Stimulated activated CD8-positive, alpha-beta memory T cell treated with anti-CD3 and anti-CD28 coated beads, Interleukin-7, amount 100 ng/mL, for 48 hours (primary cell): ENCODE data around the gene LMOD1.

ENCODE experiments used
- DNase-seq, 2 donors: peaks; one replicate each; pipeline ENCODE4 v3.0.0-alpha.2; 2020; ENCODE audit warnings: low read depth in 1 of 2; ENCODE audit errors: extremely low read depth in 1 of 2

Gene LMOD1

DNA sequence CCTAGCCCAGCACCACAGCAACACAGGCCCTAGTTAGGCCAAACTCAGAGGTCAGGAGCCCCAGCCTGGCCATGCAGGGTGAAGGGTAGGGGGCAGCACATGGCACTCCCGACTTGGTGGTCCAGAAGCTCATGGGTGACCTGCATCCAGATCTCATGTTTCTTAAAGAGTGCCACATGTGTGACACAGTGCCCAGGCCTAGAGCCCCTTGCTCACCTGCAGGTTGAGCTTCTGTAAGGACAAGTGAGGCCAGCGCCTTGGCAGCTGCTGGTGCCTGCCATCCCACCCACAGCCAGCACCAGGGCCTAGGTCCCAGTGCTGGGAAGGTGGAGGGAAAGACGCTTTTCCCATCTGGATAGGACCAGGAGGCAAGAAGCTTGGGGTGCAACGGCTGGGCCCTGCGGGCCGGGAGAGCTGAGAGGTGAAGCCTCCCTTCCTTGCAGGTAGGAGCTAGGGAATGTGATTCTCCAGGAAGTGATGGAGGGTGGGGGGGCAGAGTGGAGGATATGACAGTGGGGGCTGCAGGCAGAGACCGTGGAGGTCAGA lies 51.2 kb downstream of the LMOD1 start:
- DNase-seq = no peak

DNA sequence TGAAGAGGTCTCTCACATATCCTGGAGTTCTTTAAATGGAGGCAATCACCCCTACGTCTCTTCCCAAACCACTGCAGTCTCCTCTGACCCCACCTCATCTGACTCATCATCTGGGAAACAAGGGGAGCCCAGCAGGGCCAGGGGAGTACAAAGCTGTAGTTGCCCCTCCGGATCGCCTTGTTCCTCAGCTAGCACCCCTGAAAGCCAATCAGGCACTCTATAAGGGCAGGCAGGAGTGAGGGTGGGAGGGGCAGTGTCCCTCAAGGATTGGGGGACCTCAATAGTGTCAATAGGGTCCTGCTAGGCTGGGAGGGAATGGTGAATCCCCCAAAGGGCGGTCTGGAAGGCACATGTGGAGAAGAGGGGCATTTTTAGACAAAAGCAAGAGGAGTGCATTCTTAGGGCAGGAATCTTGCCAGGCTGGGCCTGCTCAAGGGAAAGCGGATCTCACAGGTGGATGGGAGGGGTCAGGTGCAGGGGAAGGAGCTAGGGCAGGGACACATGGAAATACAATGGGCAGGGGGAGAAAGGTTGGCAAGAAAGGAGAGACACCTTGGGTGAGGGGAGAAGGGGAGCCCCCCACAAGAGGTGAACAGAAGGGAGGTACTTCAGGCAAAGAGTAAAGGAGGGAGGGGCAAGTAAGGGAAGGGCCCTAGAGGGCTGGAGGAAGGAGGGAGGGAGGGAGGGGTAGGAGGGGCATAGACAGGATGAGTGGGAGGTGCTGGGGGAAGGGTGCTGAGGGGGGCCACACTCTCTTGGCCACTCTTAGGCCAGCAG lies 51.8 kb downstream of the LMOD1 start:
- DNase-seq = no peak

DNA sequence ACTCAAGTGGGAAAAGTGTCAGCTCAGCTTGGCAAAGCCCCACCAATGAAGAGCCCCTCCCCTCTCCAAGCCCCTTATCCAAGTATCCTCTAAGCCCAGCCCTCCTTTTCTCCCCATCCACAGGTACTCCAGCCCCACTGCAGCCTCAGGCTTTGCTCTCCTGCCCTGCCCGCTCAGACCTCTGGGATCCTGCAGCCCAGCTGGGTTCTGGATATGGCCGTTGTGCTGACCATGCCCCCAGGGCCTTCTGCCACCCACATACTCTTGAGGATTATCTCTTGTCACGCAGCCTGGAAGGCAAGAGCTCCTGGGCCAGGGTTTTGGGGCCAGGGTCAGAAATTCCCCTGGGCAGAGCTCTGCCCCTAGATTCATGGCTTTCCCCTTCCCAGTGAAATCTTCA lies 52.9 kb downstream of the LMOD1 start:
- no peak for DNase-seq

DNA sequence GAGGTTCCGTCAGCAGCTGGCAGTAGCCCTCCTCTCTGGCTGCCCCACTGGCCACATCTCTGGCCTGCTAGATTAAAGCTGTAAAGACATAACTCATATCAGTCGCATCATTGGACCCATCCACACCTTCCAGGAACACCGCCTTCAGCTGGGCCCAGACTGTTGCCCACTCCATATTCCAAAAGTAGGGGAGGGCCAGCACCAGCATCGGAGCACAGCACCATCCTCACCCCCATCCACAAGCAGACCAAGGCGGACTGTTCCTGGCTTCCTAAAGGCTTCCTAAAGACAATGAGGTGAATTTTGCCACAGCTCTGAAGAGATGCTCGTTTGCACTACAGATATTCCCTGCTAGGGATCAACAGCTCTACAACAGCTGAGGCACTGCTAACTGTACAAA lies 54.1 kb downstream of the LMOD1 start:
- DNase-seq = no peak

GRCh38 chr1:201891451-201892045 lies 54.8 kb downstream of the LMOD1 start:
- DNase-seq = no peak

DNA sequence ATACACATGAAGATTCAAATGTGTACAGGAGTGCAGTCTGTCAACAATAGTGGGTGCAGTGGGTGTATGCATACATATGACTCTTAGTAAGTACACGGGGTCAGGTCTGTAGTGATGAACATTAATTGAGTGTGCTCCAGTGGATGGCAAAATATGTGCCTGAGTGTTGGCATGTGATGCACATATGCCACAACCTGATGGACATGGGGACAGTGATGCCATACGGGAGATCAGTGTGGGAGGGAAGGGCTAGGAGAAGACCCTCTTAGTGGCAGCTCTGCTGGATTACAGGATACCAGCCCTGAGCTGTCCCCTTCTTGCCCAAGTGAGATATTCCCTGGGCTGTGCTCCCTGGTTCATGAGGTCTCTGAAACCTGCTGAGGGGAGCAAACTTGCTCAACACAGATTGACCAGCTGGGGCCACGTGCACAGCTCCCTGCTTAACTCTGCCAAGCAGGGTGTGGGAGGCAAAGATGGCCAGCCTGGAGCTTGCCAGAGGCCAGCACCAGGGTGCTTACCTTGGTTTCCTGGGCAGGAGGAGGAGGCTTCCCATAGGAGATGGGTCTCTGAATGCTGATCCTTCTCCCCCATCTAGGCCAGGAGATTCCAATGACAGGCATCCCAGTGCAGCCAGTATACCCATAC lies 55.4 kb downstream of the LMOD1 start:
- no peak for DNase-seq

DNA sequence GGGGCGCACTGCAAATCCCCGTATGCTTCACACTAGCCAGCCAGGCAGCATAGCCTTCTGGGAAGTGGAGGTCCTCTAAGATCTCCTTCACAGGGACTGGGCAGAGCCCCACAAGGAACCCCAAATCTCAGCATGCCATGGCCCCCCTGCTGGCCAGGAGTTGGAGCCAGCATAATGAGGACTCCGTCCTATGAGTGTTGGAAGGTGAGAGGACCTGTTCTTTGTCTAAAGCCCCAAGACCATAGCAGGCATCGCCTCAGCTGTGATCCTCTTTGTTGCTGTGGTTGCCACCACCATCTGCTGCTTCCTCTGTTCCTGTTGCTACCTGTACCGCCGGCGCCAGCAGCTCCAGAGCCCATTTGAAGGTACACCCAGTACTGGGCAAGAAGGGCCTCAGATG lies 56.1 kb downstream of the LMOD1 start:
- DNase-seq = no peak

GRCh38 chr1:201889090-201889968 lies 57.0 kb downstream of the LMOD1 start:
- DNase-seq = no peak

GRCh38 chr1:201888282-201889089 lies 57.9 kb downstream of the LMOD1 start, which contains the start of gene SHISA4:
Gene SHISA4, plus strand, starts transcription at chr1:201888898. Its CDS starts 97 bp downstream, at chr1:201888995.
- no peak for DNase-seq

GRCh38 chr1:201887116-201887866 lies 59.1 kb downstream of the LMOD1 start:
- no peak for DNase-seq

DNA sequence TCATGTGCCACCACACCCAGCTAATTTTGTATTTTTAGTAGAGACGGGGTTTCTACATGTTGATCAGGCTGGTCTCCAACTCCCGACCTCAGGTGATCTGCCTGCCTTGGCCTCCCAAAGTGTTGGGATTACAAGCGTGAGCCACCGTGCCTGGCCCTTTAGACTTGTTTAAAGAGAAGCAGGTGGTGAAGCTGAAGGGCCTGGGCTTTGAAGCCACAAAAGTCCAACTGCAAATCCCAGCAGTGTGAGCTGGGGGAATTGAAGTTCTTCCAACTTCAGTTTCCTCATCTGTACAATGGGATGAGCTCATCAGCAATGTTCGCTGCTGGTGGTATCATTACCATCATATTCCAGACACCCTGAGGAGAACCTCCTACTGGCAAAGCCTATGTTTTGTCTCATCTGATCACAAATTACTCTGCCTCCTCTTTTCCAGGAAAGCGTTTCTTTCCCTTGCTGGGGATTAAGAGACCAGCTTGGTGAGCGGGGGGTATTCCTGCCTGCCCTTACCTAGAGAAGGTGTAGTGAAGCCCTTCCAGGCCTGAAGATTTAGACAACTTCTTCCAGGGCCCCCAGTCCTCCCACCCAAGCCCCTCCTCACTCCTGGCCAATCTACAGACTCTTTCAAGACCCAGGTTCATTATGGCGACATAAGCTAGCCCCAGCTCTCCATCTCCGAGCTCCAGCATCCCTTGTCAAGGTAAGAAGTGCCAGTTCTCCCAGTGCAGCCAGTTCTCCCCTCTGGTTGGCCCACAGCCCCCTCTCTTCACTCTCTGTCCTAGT lies 60.1 kb downstream of the LMOD1 start:
- no peak for DNase-seq

GRCh38 chr1:201885531-201886075 lies 60.7 kb downstream of the LMOD1 start:
- no peak for DNase-seq

GRCh38 chr1:201884425-201884824 lies 61.9 kb downstream of the LMOD1 start:
- no peak for DNase-seq

DNA sequence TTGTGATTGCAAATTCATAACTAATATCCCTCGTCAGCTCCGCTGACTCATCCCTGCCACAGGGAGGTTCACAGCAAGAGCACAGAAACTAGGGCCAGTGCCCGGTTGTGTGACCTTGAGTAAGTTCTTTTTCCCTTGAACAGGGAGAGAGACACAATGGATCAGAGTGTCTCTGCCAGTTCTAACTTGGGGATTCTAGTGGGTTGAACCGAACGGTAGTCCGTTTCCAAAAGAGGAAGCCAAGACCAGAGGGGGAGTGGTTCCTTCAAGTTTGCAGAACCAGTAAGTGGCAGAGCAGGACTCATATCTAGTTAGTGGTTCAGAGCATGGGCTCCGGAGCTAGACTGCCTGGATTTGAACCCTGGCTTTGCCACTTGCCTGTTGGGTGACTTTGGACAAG lies 62.6 kb downstream of the LMOD1 start:
- no peak for DNase-seq

DNA sequence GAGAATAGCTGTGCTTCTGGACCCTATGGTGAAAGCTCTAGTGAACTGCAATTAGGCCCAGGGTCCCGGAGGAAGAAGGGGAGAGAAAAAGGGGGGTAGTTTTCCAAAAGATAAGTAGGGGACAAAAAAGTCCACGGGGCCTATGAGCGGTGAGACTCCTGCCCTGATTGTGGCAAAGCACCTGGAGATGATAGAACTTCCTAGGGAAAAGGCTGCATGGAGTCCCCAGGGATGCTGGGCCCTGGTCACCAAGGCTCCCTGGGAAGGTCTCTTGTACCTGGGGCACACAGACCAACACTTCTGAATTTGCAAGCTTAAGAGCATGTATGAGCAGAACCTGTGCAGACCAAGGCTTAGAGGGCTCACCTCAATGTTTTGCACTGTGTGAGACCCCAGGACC lies 63.1 kb downstream of the LMOD1 start:
- DNase-seq = no peak

DNA sequence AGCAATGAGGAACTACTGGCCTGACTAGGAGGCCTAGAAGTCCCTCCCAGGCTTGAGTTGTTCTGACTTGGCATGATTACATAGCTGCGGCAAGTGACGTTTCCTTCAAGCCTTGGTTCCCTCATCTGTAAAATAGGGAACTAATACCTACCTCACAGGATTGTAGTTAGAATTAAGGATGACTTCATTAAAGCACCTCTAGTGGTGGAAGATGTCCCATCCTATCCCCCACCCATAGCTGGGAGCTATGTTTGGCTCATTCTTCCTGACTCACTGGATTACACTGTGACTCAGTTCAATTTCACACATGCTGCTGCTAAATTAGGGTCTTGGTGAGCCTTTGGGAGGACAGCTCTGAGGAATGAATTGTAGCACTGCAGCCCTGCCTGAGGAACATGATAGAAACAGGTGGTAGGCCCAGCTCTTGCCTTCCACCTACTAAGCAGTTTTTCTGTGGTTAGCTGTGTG lies 63.6 kb downstream of the LMOD1 start:
- DNase-seq = no peak

DNA sequence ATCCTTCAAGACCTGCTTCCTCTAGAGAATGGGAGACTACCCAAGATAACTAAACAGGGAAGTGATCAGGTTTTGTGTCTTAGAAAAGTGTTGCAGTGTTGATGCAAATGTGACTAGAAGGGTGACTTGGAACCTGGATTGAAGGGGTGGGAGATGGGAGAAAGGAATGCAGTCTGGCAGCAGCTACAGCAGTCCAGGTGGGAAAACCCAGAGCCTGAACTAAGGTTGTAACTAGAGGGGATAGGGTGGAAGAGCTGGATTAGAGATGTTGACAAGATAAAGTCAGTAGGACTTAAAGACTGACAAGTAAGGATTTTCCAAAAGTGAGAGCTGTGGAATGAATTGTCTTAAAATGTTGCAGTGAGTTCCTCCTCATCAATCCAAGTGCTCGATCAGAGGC lies 64.7 kb downstream of the LMOD1 start:
- no peak for DNase-seq

DNA sequence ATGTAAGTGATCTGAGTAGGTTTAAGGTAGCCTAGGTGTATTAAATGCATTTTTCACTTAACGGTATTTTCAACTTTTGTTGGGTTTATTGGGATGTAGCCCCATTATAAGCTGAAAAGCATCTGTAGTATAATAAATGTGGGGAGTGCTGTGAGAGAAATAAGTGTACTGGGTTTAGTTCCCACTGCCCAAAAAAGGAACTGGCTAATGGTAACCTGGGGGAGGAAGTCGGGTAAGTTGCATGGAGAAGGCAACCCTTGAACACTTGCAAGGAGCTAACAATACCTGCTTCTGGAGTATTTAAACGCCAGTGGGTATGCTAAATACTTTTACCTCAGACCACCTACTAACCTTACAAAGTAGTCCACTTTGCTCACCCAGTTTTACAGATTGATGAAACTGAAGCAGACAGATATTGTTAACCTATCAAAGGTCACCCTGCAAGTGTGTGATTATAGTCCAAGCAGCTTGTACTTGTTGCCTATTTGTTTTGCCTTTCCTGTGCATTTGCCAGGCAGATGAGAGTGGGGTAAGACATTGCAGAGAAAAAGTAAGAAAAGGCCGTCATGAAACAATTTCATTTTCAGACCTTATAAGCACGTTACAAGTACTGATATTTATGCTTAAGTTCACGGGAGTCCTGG lies 65.3 kb downstream of the LMOD1 start:
- DNase-seq = no peak
